Nephron progenitor cell (in vitro differentiated cells): ENCODE measurements around the gene MORN3.

ENCODE experiments used
- DNase-seq: peaks from one replicate; pipeline ENCODE4 v3.0.0; 2021
- H3K27ac Mint-ChIP-seq: 2 replicates; pipeline ENCODE4 v1.8.0; 2021; ENCODE audit warnings: mild to moderate bottlenecking, moderate library complexity, mixed read lengths
- H3K27me3 Mint-ChIP-seq: 2 replicates; pipeline ENCODE4 v1.8.0; 2021; ENCODE audit warnings: mild to moderate bottlenecking, low read depth, mixed read lengths; ENCODE audit not compliant: poor library complexity
- H3K36me3 Mint-ChIP-seq: 2 replicates; pipeline ENCODE4 v1.8.0; 2021; ENCODE audit warnings: low read depth, mixed read lengths
- H3K4me1 Mint-ChIP-seq: 2 replicates; pipeline ENCODE4 v1.8.0; 2021; ENCODE audit warnings: mixed read lengths
- H3K4me3 Mint-ChIP-seq: 2 replicates; pipeline ENCODE4 v1.8.0; 2021; ENCODE audit warnings: mild to moderate bottlenecking, moderate library complexity, mixed read lengths
- H3K9me3 Mint-ChIP-seq: 2 replicates; pipeline ENCODE4 v1.8.0; 2021; ENCODE audit warnings: mild to moderate bottlenecking, moderate library complexity, mixed read lengths
- CTCF ChIP-seq: fragments of 200-600 bp; sonication (generic); IDR thresholded peaks from 2 replicates; pipeline ENCODE4 v1.5.0; 2021; ENCODE audit warnings: antibody characterized with exemption

MORN3 gene

GRCh38 chr12:121603581-121603980, 65.9 kb downstream of the MORN3 start:
- H3K9me3 Mint-ChIP-seq = peaks cover 16% of the 10 kb centered on the region
- peaks cover 8% of the 10 kb centered on the region for H3K27me3 Mint-ChIP-seq
- peaks cover 16% of the 10 kb centered on the region for H3K4me1 Mint-ChIP-seq
- H3K36me3 Mint-ChIP-seq = peaks cover 15% of the 10 kb centered on the region
- DNase-seq = no peak
- H3K27ac Mint-ChIP-seq = no peak overlapping the region
- no peak for TF ChIP-seq CTCF
- no peak overlapping the region for H3K4me3 Mint-ChIP-seq

GRCh38 chr12:121602766-121603165, 66.7 kb downstream of the MORN3 start:
- Mint-ChIP-seq H3K4me1 (peaks cover 15% of the 10 kb centered on the region), H3K9me3 (peaks cover 10% of the 10 kb centered on the region), H3K27ac (no peak overlapping the region), H3K27me3 (peaks cover 5% of the 10 kb centered on the region), H3K36me3 (peaks cover 14% of the 10 kb centered on the region), H3K4me3 (no peak overlapping the region)
- TF ChIP-seq CTCF = no peak
- no peak for DNase-seq

- Mint-ChIP-seq H3K4me1 (peaks cover 17% of the 10 kb centered on the region), H3K27ac (no peak overlapping the region), H3K27me3 (peaks cover 5% of the 10 kb centered on the region), H3K4me3 (no peak overlapping the region), H3K9me3 (peaks cover 10% of the 10 kb centered on the region), H3K36me3 (peaks cover 29% of the 10 kb centered on the region)
- no peak for DNase-seq
- no peak for TF ChIP-seq CTCF
Measured at GRCh38 chr12:121600702-121601336, 68.6 kb downstream of the MORN3 start.
